OCI-LY1 (cell line): ENCODE measurements around the gene ERBB4.

ENCODE experiments used
- H2AFZ ChIP-seq: fragments of 200-600 bp; sonication (generic), shearing (Covaris generic); 2 replicates; pipeline ENCODE4 v1.6.0; 2014; ENCODE audit warnings: antibody characterized with exemption, mild to moderate bottlenecking, low read length
- H3F3A ChIP-seq: fragments of 200-600 bp; sonication (generic), shearing (Covaris generic); 2 replicates; pipeline ENCODE4 v1.6.0; 2014; ENCODE audit warnings: mild to moderate bottlenecking, antibody characterized with exemption, low read length, moderate library complexity; ENCODE audit not compliant: insufficient read depth
- H3K27ac ChIP-seq: fragments of 200-600 bp; sonication (generic); 2 replicates; pipeline ENCODE4 v1.5.1; 2014; ENCODE audit warnings: low read length, mixed run types, mild to moderate bottlenecking, low read depth; ENCODE audit not compliant: poor library complexity, severe bottlenecking
- H3K27me3 ChIP-seq: fragments of 200-600 bp; sonication (generic); 2 replicates; pipeline ENCODE4 v1.6.0; 2014; ENCODE audit warnings: antibody characterized with exemption, mild to moderate bottlenecking, low read length, moderate library complexity; ENCODE audit not compliant: insufficient read depth
- H3K36me3 ChIP-seq: fragments of 200-600 bp; sonication (generic); 2 replicates; pipeline ENCODE4 v1.6.1; 2014; ENCODE audit warnings: mild to moderate bottlenecking, antibody characterized with exemption, low read length, moderate library complexity, mixed read lengths; ENCODE audit not compliant: insufficient read depth
- H3K4me1 ChIP-seq: fragments of 200-600 bp; sonication (generic); 2 replicates; pipeline ENCODE4 v1.5.1; 2014; ENCODE audit warnings: mild to moderate bottlenecking, low read length, moderate library complexity; ENCODE audit not compliant: insufficient read depth, severe bottlenecking
- H3K4me2 ChIP-seq: fragments of 200-600 bp; sonication (generic), shearing (Covaris generic); 2 replicates; pipeline ENCODE4 v1.6.1; 2014; ENCODE audit warnings: low read length
- H3K4me3 ChIP-seq: fragments of 200-600 bp; sonication (generic); 2 replicates; pipeline ENCODE4 v1.5.1; 2014; ENCODE audit warnings: low read length, low read depth, mild to moderate bottlenecking, mixed read lengths; ENCODE audit not compliant: poor library complexity, severe bottlenecking
- H3K79me2 ChIP-seq: fragments of 200-600 bp; shearing (Covaris generic); 2 replicates; pipeline ENCODE4 v1.6.1; 2016; ENCODE audit warnings: mixed run types, low read length, mixed read lengths; ENCODE audit not compliant: insufficient read depth
- H3K9ac ChIP-seq: fragments of 200-600 bp; sonication (generic), shearing (Covaris generic); 2 replicates; pipeline ENCODE4 v1.6.1; 2014; ENCODE audit warnings: mild to moderate bottlenecking, low read length, mixed read lengths
- H3K9me2 ChIP-seq: fragments of 200-600 bp; sonication (generic), shearing (Covaris generic); 2 replicates; pipeline ENCODE4 v1.6.1; 2014; ENCODE audit warnings: low read depth, mild to moderate bottlenecking, low read length, mixed read lengths
- H3K9me3 ChIP-seq: fragments of 200-600 bp; shearing (Covaris generic); 2 replicates; pipeline ENCODE4 v1.6.1; 2014; ENCODE audit warnings: low read length, mixed read lengths
- H4K20me1 ChIP-seq: fragments of 200-600 bp; sonication (generic), shearing (Covaris generic); 2 replicates; pipeline ENCODE4 v1.6.0; 2016; ENCODE audit warnings: mild to moderate bottlenecking, low read length; ENCODE audit not compliant: insufficient read depth
- EZH2 ChIP-seq: fragments of 200-600 bp; sonication (generic), shearing (Covaris generic); IDR thresholded peaks from 2 replicates; pipeline ENCODE4 v1.8.0; 2017; ENCODE audit warnings: borderline replicate concordance, mixed run types, mild to moderate bottlenecking, antibody characterized with exemption, low read length, moderate library complexity, mixed read lengths
- TF ChIP-seq, protein P1 (sequence below): fragments of 200-600 bp; sonication (generic), shearing (Covaris generic); IDR thresholded peaks from 2 replicates; pipeline ENCODE4 v1.5.1; 2017; ENCODE audit warnings: mild to moderate bottlenecking, antibody characterized with exemption, low read length, moderate library complexity, mixed read lengths

ERBB4 gene

DNA sequence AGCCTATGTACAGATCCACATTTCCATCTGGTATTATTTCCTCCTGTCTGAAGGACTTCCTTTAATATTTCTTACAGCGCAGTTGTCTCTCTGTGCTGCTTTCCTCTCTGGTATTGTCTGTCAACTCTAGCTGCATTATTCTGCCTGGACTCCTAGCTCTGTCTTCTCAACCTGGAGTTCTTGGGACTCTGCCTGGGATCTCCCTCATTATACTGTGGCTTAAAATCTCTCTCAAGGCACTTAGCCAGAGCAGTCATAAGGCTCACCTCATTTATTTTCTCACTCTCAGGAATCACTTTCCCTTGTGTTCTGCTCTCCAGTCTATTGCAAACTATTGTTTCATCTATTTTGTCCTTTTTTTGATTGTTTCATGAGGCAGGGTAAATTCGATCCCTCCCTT, 850.4 kb downstream of the ERBB4 start:
- no peak overlapping the region for H3K9ac ChIP-seq
- no peak overlapping the region for H3K27ac ChIP-seq
- no peaks in the 10 kb centered on the region for H3K4me1 ChIP-seq
- no peaks in the 10 kb centered on the region for H3K27me3 ChIP-seq
- no peak overlapping the region for H3K4me2 ChIP-seq
- H3F3A ChIP-seq = no peaks in the 10 kb centered on the region
- H3K9me3 ChIP-seq = 0 out of 2 replicates have a peak, but pooled peaks cover 9% of the 10 kb centered on the region
- no peak overlapping the region for H2AFZ ChIP-seq
- TF ChIP-seq, protein P1, sequence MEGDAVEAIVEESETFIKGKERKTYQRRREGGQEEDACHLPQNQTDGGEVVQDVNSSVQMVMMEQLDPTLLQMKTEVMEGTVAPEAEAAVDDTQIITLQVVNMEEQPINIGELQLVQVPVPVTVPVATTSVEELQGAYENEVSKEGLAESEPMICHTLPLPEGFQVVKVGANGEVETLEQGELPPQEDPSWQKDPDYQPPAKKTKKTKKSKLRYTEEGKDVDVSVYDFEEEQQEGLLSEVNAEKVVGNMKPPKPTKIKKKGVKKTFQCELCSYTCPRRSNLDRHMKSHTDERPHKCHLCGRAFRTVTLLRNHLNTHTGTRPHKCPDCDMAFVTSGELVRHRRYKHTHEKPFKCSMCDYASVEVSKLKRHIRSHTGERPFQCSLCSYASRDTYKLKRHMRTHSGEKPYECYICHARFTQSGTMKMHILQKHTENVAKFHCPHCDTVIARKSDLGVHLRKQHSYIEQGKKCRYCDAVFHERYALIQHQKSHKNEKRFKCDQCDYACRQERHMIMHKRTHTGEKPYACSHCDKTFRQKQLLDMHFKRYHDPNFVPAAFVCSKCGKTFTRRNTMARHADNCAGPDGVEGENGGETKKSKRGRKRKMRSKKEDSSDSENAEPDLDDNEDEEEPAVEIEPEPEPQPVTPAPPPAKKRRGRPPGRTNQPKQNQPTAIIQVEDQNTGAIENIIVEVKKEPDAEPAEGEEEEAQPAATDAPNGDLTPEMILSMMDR = no peak
- no peak for TF ChIP-seq EZH2
- H3K79me2 ChIP-seq = no peaks in the 10 kb centered on the region
- H4K20me1 ChIP-seq = no peaks in the 10 kb centered on the region
- H3K9me2 ChIP-seq = no peaks in the 10 kb centered on the region
- H3K36me3 ChIP-seq = no peaks in the 10 kb centered on the region
- no peak overlapping the region for H3K4me3 ChIP-seq

DNA sequence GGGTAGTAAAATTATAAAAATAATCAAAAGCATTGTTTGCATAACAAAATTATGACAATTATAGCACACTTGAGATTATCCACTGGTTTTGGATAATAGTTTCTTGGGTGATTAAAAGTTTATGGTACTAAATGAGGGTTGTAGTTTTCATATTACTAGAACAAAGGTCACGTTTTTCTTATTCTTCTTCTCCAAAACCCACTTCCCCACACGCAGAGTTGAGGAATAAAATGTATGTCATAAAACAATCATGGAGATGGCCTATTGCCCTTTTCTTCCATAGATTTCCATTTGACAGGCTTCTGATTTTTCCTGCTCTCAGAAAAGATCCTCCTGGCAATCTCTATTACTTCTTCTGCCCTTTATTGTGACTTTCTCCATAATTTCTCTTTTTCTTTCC, 863.9 kb downstream of the ERBB4 start:
- Histone ChIP-seq H3K9me3 (no peaks in the 10 kb centered on the region), H3K36me3 (no peaks in the 10 kb centered on the region), H3K27me3 (no peaks in the 10 kb centered on the region), H3K4me3 (no peak overlapping the region), H3K79me2 (no peaks in the 10 kb centered on the region), H3K9ac (no peak overlapping the region), H3K4me2 (no peak overlapping the region), H3K27ac (no peak overlapping the region), H2AFZ (no peak overlapping the region), H4K20me1 (no peaks in the 10 kb centered on the region), H3K9me2 (no peaks in the 10 kb centered on the region), H3K4me1 (no peaks in the 10 kb centered on the region), H3F3A (no peaks in the 10 kb centered on the region)
- TF ChIP-seq, protein P1 = no peak
- TF ChIP-seq EZH2 = no peak

DNA sequence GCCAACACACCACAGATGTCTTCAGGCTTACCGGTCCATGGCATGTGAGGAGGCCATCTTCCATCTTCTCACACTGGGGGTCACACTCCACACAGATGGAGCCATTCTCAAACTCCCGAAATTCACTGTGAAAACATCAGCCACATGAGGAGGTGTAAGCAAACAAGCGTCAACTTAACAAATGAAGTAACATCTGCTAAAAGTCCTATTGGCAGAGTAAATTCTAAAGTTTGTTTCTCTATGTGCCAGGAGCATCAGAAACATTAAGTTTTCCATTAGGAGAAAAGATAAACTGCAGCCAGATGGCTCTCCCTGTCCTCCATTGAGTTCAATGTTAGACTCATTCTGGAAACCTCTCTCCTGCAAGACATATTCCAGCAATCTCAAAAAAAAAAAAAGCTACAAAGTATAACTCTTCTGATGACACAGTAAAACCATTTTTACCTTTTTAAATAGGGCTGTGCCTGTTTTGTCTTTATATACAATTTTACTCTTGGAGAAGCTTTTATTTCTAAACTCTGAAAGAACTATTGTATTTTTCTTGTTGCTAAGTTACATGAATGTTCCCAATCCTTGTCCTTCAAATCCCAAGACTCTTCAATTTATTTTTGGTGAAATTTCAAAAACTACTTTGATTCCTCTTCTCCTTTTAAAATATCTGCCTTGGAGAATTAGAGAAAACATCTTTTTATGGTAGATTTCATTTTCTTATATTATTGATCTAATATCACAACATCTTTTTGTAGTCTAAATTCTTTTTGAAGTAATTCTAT, 865.3 kb downstream of the ERBB4 start:
- no peaks in the 10 kb centered on the region for H3K9me3 ChIP-seq
- H4K20me1 ChIP-seq = no peaks in the 10 kb centered on the region
- H3K27ac ChIP-seq = no peak overlapping the region
- no peak overlapping the region for H3K9ac ChIP-seq
- H3K4me2 ChIP-seq = no peak overlapping the region
- no peaks in the 10 kb centered on the region for H3F3A ChIP-seq
- H3K4me3 ChIP-seq = no peak overlapping the region
- no peak overlapping the region for H2AFZ ChIP-seq
- TF ChIP-seq EZH2 = no peak
- TF ChIP-seq, protein P1 = no peak
- H3K36me3 ChIP-seq = no peaks in the 10 kb centered on the region
- H3K9me2 ChIP-seq = no peaks in the 10 kb centered on the region
- H3K4me1 ChIP-seq = no peaks in the 10 kb centered on the region
- H3K79me2 ChIP-seq = no peaks in the 10 kb centered on the region
- H3K27me3 ChIP-seq = no peaks in the 10 kb centered on the region
